ENCODE results near the gene ABI1. TPM values are rescaled to one million over a fixed set of nuclear protein-coding genes. Genes with fewer than 3 reads are reported as not detected.
"Not testable (repeated sequence)": the region's sequence is repeated elsewhere in the genome, so short reads cannot be mapped to it uniquely, and the experiment has no call there.

Gene ABI1
- total and polyA plus RNA-seq, 5 experiments from 2014 or later = 61.7 to 71.9 (median 64.9) TPM

DNA sequence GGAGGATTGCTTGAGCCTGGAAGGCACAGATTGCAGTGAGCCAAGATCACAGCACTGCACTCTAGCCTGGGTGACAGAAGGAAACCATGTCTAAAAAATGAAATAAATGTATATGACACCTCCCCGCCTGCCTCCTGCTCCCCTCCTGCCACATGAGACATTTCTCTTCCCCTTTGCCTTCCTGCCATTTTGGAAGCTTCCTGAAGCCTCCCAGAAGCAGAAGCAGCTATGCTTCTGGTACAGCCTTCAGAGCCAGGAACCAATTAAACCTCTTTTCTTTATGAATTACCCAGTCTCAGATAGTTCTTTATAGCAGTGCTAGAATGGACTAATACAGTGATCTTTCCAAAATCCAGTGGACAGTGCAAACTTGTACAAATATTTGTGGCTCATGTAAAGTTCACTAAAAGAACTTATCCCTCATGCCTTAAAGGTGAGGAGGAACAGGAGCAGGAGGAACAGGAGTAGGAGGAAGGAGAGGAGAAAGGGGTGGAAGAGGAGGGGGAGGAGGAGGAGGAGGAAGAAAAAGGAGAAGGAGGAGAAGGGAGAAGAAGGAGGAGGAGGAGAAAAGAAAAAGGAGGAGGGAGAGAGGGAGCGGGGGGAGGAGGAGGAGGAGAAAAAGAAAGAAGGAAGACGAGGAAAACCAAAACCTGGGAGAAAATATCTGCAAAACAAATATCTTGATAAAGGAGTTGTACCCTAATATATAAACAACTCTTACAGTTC, 2.8 kb upstream of the ABI1 start:
- POLR2A ChIA-PET = no interaction called here
- ATAC-seq = no peak
- peaks cover 0 to 3% (median 0%) of the 10 kb centered on the region in 5 donors for H3K27me3 Mint-ChIP-seq
- H3K36me3 Mint-ChIP-seq = peaks cover 0 to 3% (median 0%) of the 10 kb centered on the region in 3 donors
- H3K9me3 Mint-ChIP-seq = peaks cover 0 to 1% (median 0%) of the 10 kb centered on the region in 9 donors
- DNase-seq = no peak
- peaks cover 9 to 18% (median 11%) of the 10 kb centered on the region in 4 donors for H3K4me1 Mint-ChIP-seq
- H3K27ac Mint-ChIP-seq = no peak overlapping the region
- no peak overlapping the region for H3K4me3 Mint-ChIP-seq

GRCh38 chr10:26861205-26861998, 644 bp upstream of the ABI1 start:
- Mint-ChIP-seq H3K9me3 (peaks cover 0 to 1% (median 0%) of the 10 kb centered on the region in 9 donors), H3K27me3 (peaks cover 0 to 3% (median 0%) of the 10 kb centered on the region in 5 donors), H3K27ac (peak overlapping the region; percentile 50 to 99 (median 98)), H3K4me1 (peaks cover 15 to 34% (median 29%) of the 10 kb centered on the region in 4 donors), H3K36me3 (peaks cover 0 to 3% (median 0%) of the 10 kb centered on the region in 3 donors), H3K4me3 (peak overlapping the region; percentile 95 to 100 (median 99))
- DNase-seq (peak in 1 of 10 donors; percentile 96), ATAC-seq (no peak)
- POLR2A ChIA-PET = interaction anchor here (0.7 to 1.5 kb wide), 7 partner anchors 8 to 311 kb away, joined by 3 to 4 read pairs (median 4); no protein-coding TSS in a partner anchor

DNA sequence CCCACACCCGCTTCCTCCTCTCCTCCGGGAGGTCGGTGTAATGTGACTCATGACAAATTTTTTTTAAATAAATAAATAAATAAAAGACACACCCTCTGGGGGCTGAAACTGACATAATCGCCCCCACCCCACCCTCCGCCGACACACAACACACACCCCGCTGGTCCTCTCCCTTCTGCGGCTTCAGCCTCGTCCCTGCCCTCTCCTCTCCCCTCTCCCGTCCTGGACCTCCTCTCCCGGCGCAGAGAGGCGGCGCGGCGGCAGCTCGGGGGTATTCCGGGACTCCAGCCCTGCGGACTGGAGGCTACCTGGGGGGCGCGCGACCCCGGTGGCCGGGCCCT, 686 bp downstream of the ABI1 start:
- H3K9me3 Mint-ChIP-seq = peaks cover 0 to 1% (median 0%) of the 10 kb centered on the region in 9 donors
- peak overlapping the region; percentile 84 to 99 (median 93) for H3K27ac Mint-ChIP-seq
- DNase-seq (peak in 9 of 10 donors; percentile 25 to 68 (median 47)), ATAC-seq (peak in 1 of 2 donors; percentile 8)
- H3K27me3 Mint-ChIP-seq = peaks cover 0 to 3% (median 0%) of the 10 kb centered on the region in 5 donors
- peaks cover 15 to 46% (median 38%) of the 10 kb centered on the region in 4 donors for H3K4me1 Mint-ChIP-seq
- H3K4me3 Mint-ChIP-seq = peak overlapping the region; percentile 91 to 100 (median 98)
- POLR2A ChIA-PET = interaction anchor here (1.0 to 1.5 kb wide), 4 partner anchors 20 to 177 kb away, joined by 3 to 4 read pairs (median 4); no protein-coding TSS in a partner anchor
- peaks cover 0 to 3% (median 0%) of the 10 kb centered on the region in 3 donors for H3K36me3 Mint-ChIP-seq

- Mint-ChIP-seq H3K9me3 (peaks cover 0 to 1% (median 0%) of the 10 kb centered on the region in 9 donors), H3K36me3 (peaks cover 0 to 4% (median 3%) of the 10 kb centered on the region in 3 donors), H3K4me1 (peaks cover 18 to 52% (median 44%) of the 10 kb centered on the region in 4 donors), H3K27me3 (peaks cover 0 to 3% (median 0%) of the 10 kb centered on the region in 5 donors), H3K27ac (peak overlapping the region; percentile 84 to 99 (median 93)), H3K4me3 (peak overlapping the region; percentile 91 to 100 (median 98))
- ATAC-seq (no peak), DNase-seq (no peak)
- POLR2A ChIA-PET = no interaction called here
Measured at GRCh38 chr10:26859241-26860101, 1.3 kb downstream of the ABI1 start.

DNA sequence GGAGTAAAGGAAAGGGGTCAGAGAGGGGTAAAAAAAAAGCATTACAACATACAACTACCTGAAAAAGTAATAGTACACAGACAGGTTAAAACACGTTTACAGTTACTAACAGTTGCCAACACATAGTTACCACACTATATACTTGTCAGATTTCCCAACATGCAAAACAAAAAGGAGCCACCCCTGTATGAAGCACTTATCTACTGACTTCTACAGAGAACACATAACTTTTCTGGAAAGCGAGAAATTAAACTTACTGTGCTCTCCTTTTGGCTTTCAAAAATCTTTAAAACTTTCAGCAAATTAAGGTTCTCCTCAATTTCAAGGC, 2.1 kb downstream of the ABI1 start:
- Mint-ChIP-seq H3K4me3 (peak overlapping the region; percentile 91 to 100 (median 98)), H3K9me3 (peaks cover 0 to 3% (median 0%) of the 10 kb centered on the region in 9 donors), H3K4me1 (peaks cover 23 to 60% (median 52%) of the 10 kb centered on the region in 4 donors), H3K27ac (peak overlapping the region; percentile 49 to 99 (median 93)), H3K27me3 (peaks cover 0 to 3% (median 0%) of the 10 kb centered on the region in 5 donors), H3K36me3 (peaks cover 3 to 12% (median 4%) of the 10 kb centered on the region in 3 donors)
- POLR2A ChIA-PET = no interaction called here
- ATAC-seq (no peak), DNase-seq (no peak)

DNA sequence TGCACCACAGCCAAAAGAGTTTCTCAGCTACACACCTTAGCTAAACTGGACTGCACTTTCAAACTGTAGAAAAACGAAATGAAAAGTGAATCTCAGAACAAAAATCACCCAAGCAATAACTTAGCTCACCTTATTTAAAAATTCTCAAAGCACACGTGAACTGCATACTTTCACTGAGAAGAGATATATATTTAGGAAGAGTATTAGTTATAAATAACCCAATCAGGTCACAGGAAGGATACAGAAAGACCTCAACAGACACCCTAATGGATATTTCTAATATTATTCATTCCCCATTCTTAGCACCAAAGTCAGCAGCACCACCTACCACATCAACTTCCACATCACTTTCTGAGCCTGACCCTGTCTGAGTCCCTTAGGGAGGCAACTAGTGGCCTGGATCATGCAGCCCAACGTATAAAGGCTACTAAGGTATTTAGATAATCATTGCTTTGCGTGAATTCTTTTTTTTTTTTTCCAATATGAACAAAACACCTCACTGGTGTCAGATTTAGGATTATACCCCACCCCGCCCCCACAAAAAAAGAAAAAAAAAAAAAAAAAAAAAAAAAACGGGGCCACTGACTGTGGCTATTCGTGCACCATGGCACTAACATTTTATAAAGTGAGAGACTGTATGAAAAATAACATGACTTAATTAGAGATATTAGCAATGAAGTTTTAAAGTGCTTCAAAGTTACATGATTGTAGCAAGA, 2.6 kb downstream of the ABI1 start:
- DNase-seq (no peak), ATAC-seq (no peak)
- POLR2A ChIA-PET = interaction anchor here (1.0 kb wide), 1 partner anchor 14 kb away, joined by 3 read pairs; no protein-coding TSS in a partner anchor
- Mint-ChIP-seq H3K27me3 (no peaks in the 10 kb centered on the region), H3K9me3 (peaks cover 0 to 3% (median 0%) of the 10 kb centered on the region in 9 donors), H3K36me3 (peaks cover 3 to 14% (median 4%) of the 10 kb centered on the region in 3 donors), H3K27ac (peak overlapping the region; percentile 10 to 99 (median 93)), H3K4me3 (peak overlapping the region; percentile 91 to 100 (median 98)), H3K4me1 (peaks cover 24 to 66% (median 54%) of the 10 kb centered on the region in 4 donors)

GRCh38 chr10:26857553-26857952, 3.2 kb downstream of the ABI1 start:
- not testable (repeated sequence) for H3K27me3 Mint-ChIP-seq, DNase-seq, ATAC-seq, H3K9me3 Mint-ChIP-seq
- peak overlapping the region; percentile 91 to 100 (median 98) for H3K4me3 Mint-ChIP-seq
- peak overlapping the region in 5 of 10 donors; percentile 10 to 99 (median 87) for H3K27ac Mint-ChIP-seq
- POLR2A ChIA-PET = interaction anchor here (1.0 kb wide), 1 partner anchor 13 kb away, joined by 3 read pairs; no protein-coding TSS in a partner anchor
- H3K4me1 Mint-ChIP-seq = peaks cover 24 to 66% (median 54%) of the 10 kb centered on the region in 4 donors
- peaks cover 3 to 14% (median 4%) of the 10 kb centered on the region in 3 donors for H3K36me3 Mint-ChIP-seq

GRCh38 chr10:26855186-26855585, 5.6 kb downstream of the ABI1 start:
- no peak for ATAC-seq
- H3K27me3 Mint-ChIP-seq = no peaks in the 10 kb centered on the region
- no peak overlapping the region for H3K27ac Mint-ChIP-seq
- peaks cover 0 to 3% (median 0%) of the 10 kb centered on the region in 9 donors for H3K9me3 Mint-ChIP-seq
- H3K36me3 Mint-ChIP-seq = peaks cover 0 to 22% (median 10%) of the 10 kb centered on the region in 3 donors
- POLR2A ChIA-PET = no interaction called here
- DNase-seq = no peak
- peak overlapping the region in 5 of 10 donors; percentile 7 to 66 (median 49) for H3K4me3 Mint-ChIP-seq
- peaks cover 30 to 82% (median 66%) of the 10 kb centered on the region in 4 donors for H3K4me1 Mint-ChIP-seq

DNA sequence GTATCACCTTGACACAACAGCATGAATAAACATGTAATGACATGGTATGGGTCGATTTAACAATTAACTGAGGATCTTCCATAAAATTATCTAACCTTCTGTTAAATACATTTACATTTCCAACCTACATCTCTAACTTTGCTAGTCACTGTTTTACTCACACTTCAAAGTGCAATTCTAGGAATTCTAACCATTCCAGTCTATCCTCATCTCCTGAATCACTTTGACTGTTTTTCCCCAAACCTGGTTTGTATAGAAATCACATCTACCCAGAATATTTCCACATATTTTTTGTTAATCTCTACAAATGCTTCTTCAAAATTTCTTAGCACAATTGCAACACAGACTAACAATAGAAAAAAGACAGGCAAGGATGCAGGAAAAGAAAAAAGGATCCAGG, 6.2 kb downstream of the ABI1 start:
- POLR2A ChIA-PET = no interaction called here
- peaks cover 29 to 88% (median 71%) of the 10 kb centered on the region in 4 donors for H3K4me1 Mint-ChIP-seq
- H3K4me3 Mint-ChIP-seq = peak overlapping the region in 7 of 10 donors; percentile 12 to 64 (median 49)
- H3K27ac Mint-ChIP-seq = peak overlapping the region in 1 of 10 donors; percentile 44
- H3K27me3 Mint-ChIP-seq = no peaks in the 10 kb centered on the region
- no peak for ATAC-seq
- peaks cover 0 to 3% (median 0%) of the 10 kb centered on the region in 9 donors for H3K9me3 Mint-ChIP-seq
- H3K36me3 Mint-ChIP-seq = peaks cover 0 to 22% (median 10%) of the 10 kb centered on the region in 3 donors
- no peak for DNase-seq

DNA sequence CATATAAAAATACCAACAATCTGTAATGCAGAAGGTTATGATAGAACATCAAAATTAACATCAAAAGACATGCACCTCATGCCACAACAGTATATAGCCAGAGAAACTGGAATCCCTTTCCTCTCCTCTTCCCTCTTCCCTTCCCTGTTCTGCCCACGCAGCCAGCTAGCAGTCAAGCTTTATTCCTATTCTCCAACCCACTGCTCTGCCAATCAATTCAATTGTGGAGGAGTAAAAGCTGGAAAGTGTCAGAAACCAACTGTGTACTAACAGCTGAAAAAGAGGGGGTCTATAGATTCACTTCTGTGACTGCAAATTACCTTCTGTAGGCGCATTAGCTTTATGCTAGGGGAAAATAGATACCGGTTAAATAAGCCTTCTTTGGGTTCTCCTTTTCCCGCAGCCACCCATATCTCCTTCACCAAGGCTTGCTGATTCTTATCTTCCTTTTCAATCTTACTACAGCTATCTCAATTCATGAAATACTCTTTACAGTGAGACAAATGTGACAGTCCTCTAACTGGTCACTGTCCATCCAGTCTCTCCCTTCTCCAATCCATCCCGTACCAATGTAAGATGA, 16.3 kb downstream of the ABI1 start:
- H3K4me1 Mint-ChIP-seq = peaks cover 38 to 81% (median 70%) of the 10 kb centered on the region in 4 donors
- no peaks in the 10 kb centered on the region for H3K9me3 Mint-ChIP-seq
- ATAC-seq = no peak
- POLR2A ChIA-PET = interaction anchor here (0.8 to 1.1 kb wide), 2 partner anchors 12 to 13 kb away, joined by 3 to 4 read pairs; no protein-coding TSS in a partner anchor
- DNase-seq = no peak
- H3K36me3 Mint-ChIP-seq = peaks cover 0 to 23% (median 8%) of the 10 kb centered on the region in 3 donors
- no peaks in the 10 kb centered on the region for H3K27me3 Mint-ChIP-seq
- H3K4me3 Mint-ChIP-seq = peak overlapping the region in 8 of 10 donors; percentile 0 to 34 (median 13)
- H3K27ac Mint-ChIP-seq = peak overlapping the region in 7 of 10 donors; percentile 10 to 66 (median 45)

DNA sequence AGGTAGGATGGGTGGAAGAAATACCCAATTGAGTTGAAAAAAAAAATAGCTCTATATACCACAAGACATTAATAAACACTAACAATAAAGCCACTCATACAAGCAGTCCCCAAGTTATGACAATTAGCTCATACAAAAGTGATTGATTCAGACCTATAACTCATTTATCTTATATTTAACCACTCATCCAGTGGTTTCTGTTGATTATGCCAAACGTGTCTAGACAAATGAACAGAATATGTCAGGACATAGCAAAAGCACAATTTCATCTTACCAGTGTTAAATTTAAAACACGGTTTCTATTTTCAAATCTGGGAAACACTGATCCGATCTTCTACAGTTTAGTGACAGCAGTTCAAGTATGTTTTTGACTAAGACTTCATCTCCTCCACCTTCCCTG, 17.0 kb downstream of the ABI1 start:
- no peak for DNase-seq
- Mint-ChIP-seq H3K36me3 (peaks cover 0 to 28% (median 9%) of the 10 kb centered on the region in 3 donors), H3K4me3 (peak overlapping the region in 8 of 10 donors; percentile 3 to 42 (median 17)), H3K27me3 (no peaks in the 10 kb centered on the region), H3K9me3 (no peaks in the 10 kb centered on the region), H3K27ac (peak overlapping the region in 7 of 10 donors; percentile 3 to 52 (median 12)), H3K4me1 (peaks cover 41 to 81% (median 76%) of the 10 kb centered on the region in 4 donors)
- ATAC-seq = peak in 1 of 2 donors; percentile 20
- POLR2A ChIA-PET = interaction anchor here (0.8 kb wide), 1 partner anchor 14 kb away, joined by 3 read pairs; no protein-coding TSS in a partner anchor
